Activated naive CD4-positive, alpha-beta T cell treated with anti-CD3 and anti-CD28 coated beads for 36 hours (primary cell): Measurements from ENCODE around the gene ABI1. TPM values are rescaled to one million over a fixed set of nuclear protein-coding genes. Genes with fewer than 3 reads are reported as not detected.
A peak's percentile ranks its signal among the peaks of the same experiment; 100 is the strongest.

Experiments used
- CTCF ChIA-PET: fragments of 350-600 bp; sonication (Branson Sonifier 250); formaldehyde crosslinking; loops from one replicate; lab custom pipeline; 2021; ENCODE audit warnings: antibody characterized with exemption; lab: Charles Lee
- DNase-seq: peaks from one replicate; pipeline ENCODE4 v3.0.0-alpha.2; 2020
- H3K27ac Mint-ChIP-seq: one replicate; pipeline ENCODE4 v1.8.0; 2021; ENCODE audit warnings: mild to moderate bottlenecking, mixed read lengths
- H3K27me3 Mint-ChIP-seq: one replicate; pipeline ENCODE4 v1.8.0; 2021; ENCODE audit warnings: low read depth, mixed read lengths
- H3K36me3 Mint-ChIP-seq: one replicate; pipeline ENCODE4 v1.8.0; 2021; ENCODE audit warnings: low read depth, mixed read lengths
- H3K4me1 Mint-ChIP-seq: one replicate; pipeline ENCODE4 v1.8.0; 2021; ENCODE audit warnings: low read depth, mixed read lengths
- H3K4me3 Mint-ChIP-seq: one replicate; pipeline ENCODE4 v1.8.0; 2021; ENCODE audit warnings: mild to moderate bottlenecking, moderate library complexity, mixed read lengths
- H3K9me3 Mint-ChIP-seq: one replicate; pipeline ENCODE4 v1.8.0; 2021; ENCODE audit warnings: mixed read lengths
- intact Hi-C: fragments of 100-400 bp; cut with micrococcal nuclease; formaldehyde crosslinking; loops from one replicate; pipeline ENCODE4 v1.15.1; 2023
- total RNA-seq, 2 experiments: library from RNA; stranded (reverse); gene quantifications; one replicate each; pipeline ENCODE4 v1.2.3, GENCODE V29; 2021

The ABI1 gene
- total RNA-seq, 2 experiments from 2014 or later: 34.5 to 37.2 TPM

GRCh38 chr10:26815500-26815899, 45.3 kb downstream of the ABI1 start:
- CTCF ChIA-PET: interaction anchor here (0.6 to 1.1 kb wide), 4 partner anchors 10 to 256 kb away, joined by 3 to 5 read pairs (median 4); no protein-coding TSS in a partner anchor
- Mint-ChIP-seq H3K4me3 (no peak overlapping the region), H3K4me1 (peaks cover 59% of the 10 kb centered on the region), H3K27ac (no peak overlapping the region), H3K9me3 (no peaks in the 10 kb centered on the region), H3K36me3 (peaks cover 15% of the 10 kb centered on the region), H3K27me3 (no peaks in the 10 kb centered on the region)
- intact Hi-C loops: no loop called here
- DNase-seq: no peak

GRCh38 chr10:26810435-26811026, 50.2 kb downstream of the ABI1 start:
- no peaks in the 10 kb centered on the region for H3K9me3 Mint-ChIP-seq
- H3K27me3 Mint-ChIP-seq: no peaks in the 10 kb centered on the region
- CTCF ChIA-PET: no interaction called here
- intact Hi-C loops: no loop called here
- peaks cover 6% of the 10 kb centered on the region for H3K36me3 Mint-ChIP-seq
- DNase-seq: no peak
- H3K27ac Mint-ChIP-seq: no peak overlapping the region
- peaks cover 61% of the 10 kb centered on the region for H3K4me1 Mint-ChIP-seq
- H3K4me3 Mint-ChIP-seq: no peak overlapping the region

GRCh38 chr10:26809973-26810372, 50.8 kb downstream of the ABI1 start:
- CTCF ChIA-PET: no interaction called here
- Mint-ChIP-seq H3K27me3 (no peaks in the 10 kb centered on the region), H3K9me3 (no peaks in the 10 kb centered on the region), H3K4me1 (peaks cover 63% of the 10 kb centered on the region), H3K36me3 (peaks cover 6% of the 10 kb centered on the region), H3K4me3 (no peak overlapping the region), H3K27ac (no peak overlapping the region)
- DNase-seq: no peak
- intact Hi-C loops: no loop called here

GRCh38 chr10:26807532-26807931, 53.2 kb downstream of the ABI1 start:
- Mint-ChIP-seq H3K9me3 (no peaks in the 10 kb centered on the region), H3K27ac (no peak overlapping the region), H3K4me3 (no peak overlapping the region), H3K27me3 (no peaks in the 10 kb centered on the region), H3K4me1 (peaks cover 66% of the 10 kb centered on the region), H3K36me3 (no peaks in the 10 kb centered on the region)
- DNase-seq: no peak
- CTCF ChIA-PET: interaction anchor here (0.6 kb wide), 2 partner anchors 62 to 83 kb away, joined by 3 to 4 read pairs; no protein-coding TSS in a partner anchor
- intact Hi-C loops: no loop called here

- CTCF ChIA-PET: interaction anchor here (0.6 kb wide), 1 partner anchor 511 kb away, joined by 3 read pairs; no protein-coding TSS in a partner anchor
- H3K9me3 Mint-ChIP-seq: no peaks in the 10 kb centered on the region
- H3K4me1 Mint-ChIP-seq: peaks cover 67% of the 10 kb centered on the region
- H3K27me3 Mint-ChIP-seq: no peaks in the 10 kb centered on the region
- DNase-seq: no peak
- no peaks in the 10 kb centered on the region for H3K36me3 Mint-ChIP-seq
- H3K27ac Mint-ChIP-seq: peak overlapping the region; percentile 38
- intact Hi-C loops: loop anchor here (1.0 kb wide), 2 partner anchors 25 to 34 kb away; no protein-coding TSS in a partner anchor
- no peak overlapping the region for H3K4me3 Mint-ChIP-seq
Observed at GRCh38 chr10:26806557-26806956, 54.2 kb downstream of the ABI1 start.

GRCh38 chr10:26805567-26806245, 55.1 kb downstream of the ABI1 start:
- no peaks in the 10 kb centered on the region for H3K9me3 Mint-ChIP-seq
- intact Hi-C loops: loop anchor here (1.0 kb wide), 2 partner anchors 24 to 35 kb away; no protein-coding TSS in a partner anchor
- no peaks in the 10 kb centered on the region for H3K36me3 Mint-ChIP-seq
- CTCF ChIA-PET: interaction anchor here (0.5 to 1.2 kb wide), 4 partner anchors 9 to 1789 kb away, joined by 3 to 5 read pairs (median 3); no protein-coding TSS in a partner anchor
- DNase-seq: peak; percentile 22
- no peak overlapping the region for H3K27ac Mint-ChIP-seq
- H3K27me3 Mint-ChIP-seq: no peaks in the 10 kb centered on the region
- no peak overlapping the region for H3K4me3 Mint-ChIP-seq
- H3K4me1 Mint-ChIP-seq: peaks cover 71% of the 10 kb centered on the region

GRCh38 chr10:26804418-26805393, 56.1 kb downstream of the ABI1 start:
- Mint-ChIP-seq H3K27me3 (no peaks in the 10 kb centered on the region), H3K4me3 (no peak overlapping the region), H3K27ac (peak overlapping the region; percentile 7), H3K36me3 (no peaks in the 10 kb centered on the region), H3K9me3 (no peaks in the 10 kb centered on the region), H3K4me1 (peaks cover 72% of the 10 kb centered on the region)
- intact Hi-C loops: no loop called here
- DNase-seq: no peak
- CTCF ChIA-PET: interaction anchor here (1.2 kb wide), 2 partner anchors 10 to 24 kb away, joined by 3 to 5 read pairs; no protein-coding TSS in a partner anchor

- H3K9me3 Mint-ChIP-seq: no peaks in the 10 kb centered on the region
- peaks cover 72% of the 10 kb centered on the region for H3K4me1 Mint-ChIP-seq
- H3K4me3 Mint-ChIP-seq: no peak overlapping the region
- CTCF ChIA-PET: no interaction called here
- intact Hi-C loops: no loop called here
- H3K27ac Mint-ChIP-seq: no peak overlapping the region
- DNase-seq: no peak
- H3K27me3 Mint-ChIP-seq: no peaks in the 10 kb centered on the region
- no peaks in the 10 kb centered on the region for H3K36me3 Mint-ChIP-seq
Observed at GRCh38 chr10:26803849-26804248, 56.9 kb downstream of the ABI1 start.

- no peak overlapping the region for H3K27ac Mint-ChIP-seq
Observed at GRCh38 chr10:26802527-26802926, 58.2 kb downstream of the ABI1 start.

GRCh38 chr10:26801831-26802230, 58.9 kb downstream of the ABI1 start:
- no peaks in the 10 kb centered on the region for H3K27me3 Mint-ChIP-seq

More at GRCh38 chr10:26802527-26802926, 58.2 kb downstream of the ABI1 start:
- no peak for DNase-seq
- Mint-ChIP-seq H3K27me3 (no peaks in the 10 kb centered on the region), H3K36me3 (peaks cover 2% of the 10 kb centered on the region), H3K4me1 (peaks cover 77% of the 10 kb centered on the region), H3K9me3 (no peaks in the 10 kb centered on the region), H3K4me3 (no peak overlapping the region)
- CTCF ChIA-PET: interaction anchor here (0.6 to 1.0 kb wide), 2 partner anchors 9 to 116 kb away, joined by 3 read pairs; no protein-coding TSS in a partner anchor
- intact Hi-C loops: no loop called here

GRCh38 chr10:26801274-26801673, 59.5 kb downstream of the ABI1 start:
- Mint-ChIP-seq H3K27ac (no peak overlapping the region), H3K4me3 (no peak overlapping the region), H3K4me1 (peaks cover 70% of the 10 kb centered on the region), H3K27me3 (no peaks in the 10 kb centered on the region), H3K9me3 (peaks cover 2% of the 10 kb centered on the region), H3K36me3 (peaks cover 2% of the 10 kb centered on the region)
- CTCF ChIA-PET: interaction anchor here (0.8 to 1.0 kb wide), 2 partner anchors 8 to 14 kb away, joined by 3 read pairs; no protein-coding TSS in a partner anchor
- no peak for DNase-seq
- intact Hi-C loops: no loop called here

More at GRCh38 chr10:26801831-26802230, 58.9 kb downstream of the ABI1 start:
- CTCF ChIA-PET: interaction anchor here (0.8 to 1.0 kb wide), 2 partner anchors 8 to 13 kb away, joined by 3 read pairs; no protein-coding TSS in a partner anchor
- H3K36me3 Mint-ChIP-seq: peaks cover 2% of the 10 kb centered on the region
- H3K4me1 Mint-ChIP-seq: peaks cover 76% of the 10 kb centered on the region
- peaks cover under 1% of the 10 kb centered on the region for H3K9me3 Mint-ChIP-seq
- intact Hi-C loops: no loop called here
- no peak overlapping the region for H3K27ac Mint-ChIP-seq
- no peak for DNase-seq
- H3K4me3 Mint-ChIP-seq: no peak overlapping the region
